Measurements from ENCODE around the gene CCNA2. TPM values are rescaled to one million over a fixed set of nuclear protein-coding genes. Genes with fewer than 3 reads are reported as not detected.

Gene CCNA2
- total RNA-seq, 1 experiment from 2014 or later = 105 TPM

- Histone ChIP-seq H3K27me3 (replicated peaks; ENCODE audit: insufficient read depth, low read depth, low read length, poor library complexity) (no peaks in the 10 kb centered on the region), H3K27ac (ENCODE audit: low read depth, low read length, poor library complexity, severe bottlenecking) (no peak overlapping the region), H3K4me3 (ENCODE audit: low read depth, low read length, poor library complexity, severe bottlenecking) (no peak overlapping the region), H3K4me1 (ENCODE audit: insufficient read depth, low read length, poor library complexity, severe bottlenecking) (peaks cover 19% of the 10 kb centered on the region), H3K36me3 (ENCODE audit: insufficient read depth, low read length, poor library complexity, severe bottlenecking) (no peaks in the 10 kb centered on the region), H3K9me3 (ENCODE audit: low read depth, low read length, poor library complexity, severe bottlenecking) (no peaks in the 10 kb centered on the region)
- no TSS peak for BruUV-seq (replicated peaks)
- intact Hi-C loops (cut with micrococcal nuclease; ENCODE audit: unreplicated experiment) = no loop called here
- ChIA-PET CTCF (no interaction called here), POLR2A (ENCODE audit: low non-redundant PET) (no interaction called here)
- TF ChIP-seq CTCF (conservative IDR thresholded peaks at IDR 0.05; ENCODE audit: low read depth, low read length) = no peak
- no peak for TF ChIP-seq EZH2 (IDR thresholded peaks at IDR 0.05; ENCODE audit: borderline replicate concordance, low read depth, low read length, poor library complexity, severe bottlenecking)
- DNase-seq (ENCODE audit: low spot score) = no peak
Observed at GRCh38 chr4:121783210-121783609, 40.5 kb downstream of the CCNA2 start.

- no peaks in the 10 kb centered on the region for H3K9me3 ChIP-seq (ENCODE audit: low read depth, low read length, poor library complexity, severe bottlenecking)
- H3K36me3 ChIP-seq (ENCODE audit: insufficient read depth, low read length, poor library complexity, severe bottlenecking) = no peaks in the 10 kb centered on the region
- no peaks in the 10 kb centered on the region for H3K27me3 ChIP-seq (replicated peaks; ENCODE audit: insufficient read depth, low read depth, low read length, poor library complexity)
- no peak overlapping the region for H3K27ac ChIP-seq (ENCODE audit: low read depth, low read length, poor library complexity, severe bottlenecking)
- H3K4me3 ChIP-seq (ENCODE audit: low read depth, low read length, poor library complexity, severe bottlenecking) = no peak overlapping the region
- POLR2A ChIA-PET (ENCODE audit: low non-redundant PET) = no interaction called here
- BruUV-seq (replicated peaks) = no TSS peak
- TF ChIP-seq EZH2 (IDR thresholded peaks at IDR 0.05; ENCODE audit: borderline replicate concordance, low read depth, low read length, poor library complexity, severe bottlenecking) = no peak
- TF ChIP-seq CTCF (conservative IDR thresholded peaks at IDR 0.05; ENCODE audit: low read depth, low read length) = no peak
- H3K4me1 ChIP-seq (ENCODE audit: insufficient read depth, low read length, poor library complexity, severe bottlenecking) = peaks cover 25% of the 10 kb centered on the region
- intact Hi-C loops (cut with micrococcal nuclease; ENCODE audit: unreplicated experiment) = no loop called here
- CTCF ChIA-PET = no interaction called here
- DNase-seq (ENCODE audit: low spot score) = peak; percentile 87
Observed at GRCh38 chr4:121778991-121779628, 44.6 kb downstream of the CCNA2 start.

- ChIA-PET POLR2A (ENCODE audit: low non-redundant PET) (no interaction called here), CTCF (no interaction called here)
- intact Hi-C loops (cut with micrococcal nuclease; ENCODE audit: unreplicated experiment) = no loop called here
- TF ChIP-seq EZH2 (IDR thresholded peaks at IDR 0.05; ENCODE audit: borderline replicate concordance, low read depth, low read length, poor library complexity, severe bottlenecking) (no peak), CTCF (conservative IDR thresholded peaks at IDR 0.05; ENCODE audit: low read depth, low read length) (no peak)
- H3K9me3 ChIP-seq (ENCODE audit: low read depth, low read length, poor library complexity, severe bottlenecking) = no peaks in the 10 kb centered on the region
- no peak for DNase-seq (ENCODE audit: low spot score)
- no peaks in the 10 kb centered on the region for H3K36me3 ChIP-seq (ENCODE audit: insufficient read depth, low read length, poor library complexity, severe bottlenecking)
- no peaks in the 10 kb centered on the region for H3K27me3 ChIP-seq (replicated peaks; ENCODE audit: insufficient read depth, low read depth, low read length, poor library complexity)
- BruUV-seq (replicated peaks) = no TSS peak
- no peak overlapping the region for H3K4me3 ChIP-seq (ENCODE audit: low read depth, low read length, poor library complexity, severe bottlenecking)
- H3K27ac ChIP-seq (ENCODE audit: low read depth, low read length, poor library complexity, severe bottlenecking) = no peak overlapping the region
- peaks cover 25% of the 10 kb centered on the region for H3K4me1 ChIP-seq (ENCODE audit: insufficient read depth, low read length, poor library complexity, severe bottlenecking)
Observed at GRCh38 chr4:121777625-121778024, 46.1 kb downstream of the CCNA2 start.

Measured in A673 (cell line).